K562 (cell line): ENCODE results near the gene RAB3GAP2. TPM values are rescaled to one million over a fixed set of nuclear protein-coding genes. Genes with fewer than 3 reads are reported as not detected.

Experiments used
- ATAC-seq: fragments of 200-7000 bp; cut with Tn5 transposase; 3 replicates; pipeline ENCODE4 v1.9.1; 2020; ENCODE audit warnings: moderate library complexity
- BruUV-seq: library from RNA; stranded (reverse); fragments of 400-500 nt; replicated peaks from 2 replicates; lab custom pipeline; 2021; lab: Mats Ljungman, UMichigan
- CTCF ChIA-PET: fragments of 300-600 bp; formaldehyde crosslinking; extraction: SDS; loops from one replicate; lab custom pipeline; 2021; ENCODE audit warnings: low intra/inter-chr PET ratio; lab: Yijun Ruan, JAX
- POLR2A ChIA-PET: fragments of 300-600, 350-650 bp; sonication (Branson Sonifier 250); formaldehyde crosslinking; extraction: SDS; loops from one replicate; lab custom pipeline; 2021; ENCODE audit warnings: antibody characterized with exemption, inconsistent platforms; lab: Yijun Ruan, JAX
- DNase-seq, 4 experiments: peaks; one replicate each; pipeline versions ENCODE4 v3.0.0 to v3.0.0-alpha.2; 2011 to 2018; ENCODE audit warnings: low spot score in 3 of 4, mixed read lengths in 3 of 4; ENCODE audit errors: extremely low read depth in 1 of 4
- FAIRE-seq: peaks from 2 replicates; lab custom pipeline; 2011; peaks lifted over from hg19 to GRCh38; lab: Jason Lieb, UNC
- H2AFZ ChIP-seq: 2 replicates; pipeline ENCODE4 v1.6.0; 2011; ENCODE audit warnings: low read depth, low read length, control low read depth, inconsistent platforms
- H3K27ac ChIP-seq: fragments of 200-600 bp; 3 replicates; pipeline ENCODE4 v1.8.0; 2011; ENCODE audit warnings: low read depth, mild to moderate bottlenecking, control low read depth, inconsistent platforms, low read length, moderate library complexity, mixed read lengths; ENCODE audit errors: extremely low read depth
- H3K27me3 ChIP-seq, 2 experiments: fragments of 300-600 bp in 1 of 2; 2 replicates in 1 of 2; 3 replicates in 1 of 2; pipeline versions ENCODE4 v1.6.0 to v1.8.0; 2011; ENCODE audit warnings: inconsistent platforms in 2 of 2, low read length in 2 of 2, mild to moderate bottlenecking in 1 of 2, mixed read lengths in 1 of 2, moderate library complexity in 1 of 2; ENCODE audit not compliant: control insufficient read depth in 2 of 2, insufficient read depth in 2 of 2
- H3K36me3 ChIP-seq: fragments of 300-600 bp; 3 replicates; pipeline ENCODE4 v1.8.0; 2011; ENCODE audit warnings: mild to moderate bottlenecking, low read length, inconsistent platforms; ENCODE audit not compliant: control insufficient read depth, insufficient read depth
- H3K4me1 ChIP-seq, 2 experiments: fragments of 200-600 bp in 1 of 2; replicated peaks in 1 of 2; 2 replicates in 1 of 2; 3 replicates in 1 of 2; pipeline versions ENCODE4 v1.5.1 to v1.8.0; 2011; ENCODE audit warnings: inconsistent platforms in 2 of 2, low read length in 2 of 2, mild to moderate bottlenecking in 1 of 2, mixed read lengths in 1 of 2, moderate library complexity in 1 of 2; ENCODE audit not compliant: control insufficient read depth in 2 of 2, insufficient read depth in 2 of 2
- H3K4me2 ChIP-seq: 2 replicates; pipeline ENCODE4 v1.6.1; 2011; ENCODE audit warnings: low read length, control low read depth, inconsistent platforms, mixed read lengths; ENCODE audit not compliant: insufficient read depth
- H3K4me3 ChIP-seq: fragments of 200-600 bp; sonication (generic), shearing (Covaris generic); 2 replicates; pipeline ENCODE4 v1.5.1; 2016; ENCODE audit warnings: control low read depth, inconsistent platforms
- H3K79me2 ChIP-seq: fragments of 200-600 bp; 3 replicates; pipeline ENCODE4 v1.8.0; 2011; ENCODE audit warnings: low read length, inconsistent platforms; ENCODE audit not compliant: control insufficient read depth, insufficient read depth
- H3K9ac ChIP-seq, 2 experiments: 2 replicates each; pipeline versions ENCODE4 v1.6.0 to v1.6.1; 2011; ENCODE audit warnings: low read depth in 2 of 2, low read length in 2 of 2, control low read depth in 1 of 2, inconsistent platforms in 1 of 2, mild to moderate bottlenecking in 1 of 2, mixed read lengths in 1 of 2; ENCODE audit not compliant: insufficient read depth in 1 of 2
- H3K9me1 ChIP-seq: one replicate; pipeline ENCODE4 v1.6.0; 2011; ENCODE audit warnings: inconsistent platforms, mild to moderate bottlenecking, low read length, moderate library complexity; ENCODE audit not compliant: control insufficient read depth, insufficient read depth
- H3K9me3 ChIP-seq: replicated peaks from 2 replicates; pipeline ENCODE4 v1.5.1; 2011; ENCODE audit warnings: low read depth, low read length, inconsistent platforms; ENCODE audit not compliant: control insufficient read depth, insufficient read depth
- H4K20me1 ChIP-seq: replicated peaks from 2 replicates; pipeline ENCODE4 v1.6.1; 2011; ENCODE audit warnings: low read length, inconsistent platforms, mixed read lengths; ENCODE audit not compliant: control insufficient read depth, insufficient read depth
- CAMTA2 ChIP-seq: fragments of 250-450 bp; sonication (Bioruptor Pico); conservative IDR thresholded peaks from 2 replicates; pipeline ENCODE4 v1.5.1; 2022
- CGGBP1 ChIP-seq: fragments of 250-450 bp; sonication (Bioruptor Pico); IDR thresholded peaks from 2 replicates; pipeline ENCODE4 v1.9.0; 2021; ENCODE audit warnings: mild to moderate bottlenecking
- CHAMP1 ChIP-seq: fragments of 450-650 bp; IDR thresholded peaks from 2 replicates; pipeline ENCODE4 v1.6.1; 2016; ENCODE audit warnings: mild to moderate bottlenecking
- REST ChIP-seq, 2 experiments: fragments of 450-650 bp; formaldehyde crosslinking in 1 of 2; IDR thresholded peaks; 2 replicates each; pipeline versions ENCODE4 v1.4.0 to v1.6.1; 2014 to 2020; ENCODE audit warnings: mild to moderate bottlenecking in 2 of 2, borderline replicate concordance in 1 of 2, low read depth in 1 of 2
- RFX1 ChIP-seq: fragments of 450-650 bp; IDR thresholded peaks from 2 replicates; pipeline ENCODE4 v1.6.1; 2016; ENCODE audit warnings: mild to moderate bottlenecking, moderate library complexity
- WGBS: fragments of 100-300 bp; shearing (Covaris generic); methylation state at CpG from one replicate; pipeline ENCODE4 v1.1.6; 2016; ENCODE audit warnings: low coverage, mixed read lengths; ENCODE audit not compliant: insufficient coverage; ENCODE audit errors: missing lambda C conversion rate; 5-methylcytosine and 5-hydroxymethylcytosine counted together
- in situ Hi-C: fragments of 300-500 bp; cut with MboI; formaldehyde crosslinking; loops from 4 replicates; pipeline ENCODE4 v1.15.0; 2018; ENCODE audit warnings: inconsistent platforms, mixed read lengths
- intact Hi-C: fragments of 100-400 bp; cut with micrococcal nuclease; formaldehyde crosslinking; loops from 2 replicates; pipeline ENCODE4 v1.14.2; 2022
- polyA plus RNA-seq, 8 experiments: library from polyadenylated mRNA; depleted of rRNA in 4 of 8; stranded (reverse) in 5 of 8; unstranded in 3 of 8; fragments of >200 nt; fragmentation: Nextera tagmentation in 2 of 8; fragmentation: Illumina TruSeq in 1 of 8; extraction: Ambion mirVana in 2 of 8; extraction: Trizol in 1 of 8; gene quantifications; 2 replicates each; pipeline versions ENCODE4 v1.2.1 to v1.2.3, GENCODE V29; 2011 to 2014; ENCODE audit warnings: inconsistent platforms in 1 of 8, missing spikeins in 1 of 8
- total RNA-seq, 7 experiments: library from RNA; depleted of rRNA in 6 of 7; stranded (reverse); fragments of >200 nt in 6 of 7; fragmentation: Illumina TruSeq in 2 of 7; extraction: Trizol in 2 of 7; gene quantifications; 2 replicates each; pipeline versions ENCODE4 v1.2.1 to v1.2.3, GENCODE V29; 2011 to 2021; ENCODE audit warnings: low replicate concordance in 1 of 7

RAB3GAP2 gene
- total and polyA plus RNA-seq, 9 of the 15 experiments (the other 6 are each of a cell fraction or from before 2014, with no cell fraction given): 14.1 to 69.1 (median 32.2) TPM

GRCh38 chr1:220269036-220269435 is 3.2 kb downstream of the RAB3GAP2 start:
- Histone ChIP-seq H3K4me1 (peaks cover 10 to 22% of the 10 kb centered on the region in 2 experiments; a peak in 4 of 5 replicates), H3K9ac (no peak overlapping the region), H3K27me3 (no peaks in the 10 kb centered on the region), H3K27ac (no peak overlapping the region), H3K9me1 (no peaks in the 10 kb centered on the region), H4K20me1 (no peaks in the 10 kb centered on the region), H3K36me3 (peaks cover 52% of the 10 kb centered on the region), H3K4me3 (no peak overlapping the region), H3K9me3 (no peaks in the 10 kb centered on the region), H2AFZ (no peak overlapping the region), H3K4me2 (no peak overlapping the region), H3K79me2 (peaks cover 58% of the 10 kb centered on the region)
- POLR2A ChIA-PET: interaction anchor here (0.7 kb wide), 1 partner anchor 192 kb away, joined by 3 read pairs; no protein-coding TSS in a partner anchor
- FAIRE-seq (no peak), DNase-seq (no peak), ATAC-seq (no peak)
- in situ Hi-C loops (no loop called here), intact Hi-C loops (no loop called here)
- TF ChIP-seq RFX1: no peak
- TF ChIP-seq CAMTA2 (CRISPR knock-in tag): no peak
- TF ChIP-seq REST (IDR thresholded peaks at IDR 0.05; ENCODE audit: borderline replicate concordance): no peak
- TF ChIP-seq REST (CRISPR knock-in tag; IDR thresholded peaks at IDR 0.05; ENCODE audit: low read depth): no peak
- TF ChIP-seq CGGBP1 (CRISPR knock-in tag): no peak
- TF ChIP-seq CHAMP1: no peak
- BruUV-seq: no TSS peak
- CTCF ChIA-PET: no interaction called here
- 84% methylated on average over 2 of the region's 2 CpGs for WGBS
